Glomerular endothelial cell (primary cell): ENCODE results near the gene ARHGAP19. TPM values are rescaled to one million over a fixed set of nuclear protein-coding genes. Genes with fewer than 3 reads are reported as not detected.

Experiments
- DNase-seq: peaks from one replicate; pipeline ENCODE4 v3.0.0-alpha.2; 2011; ENCODE audit warnings: low read depth, low spot score; ENCODE audit errors: extremely low read depth
- total RNA-seq: library from RNA; depleted of rRNA; stranded (reverse); fragments of >200 nt; gene quantifications from 2 replicates; pipeline ENCODE4 v1.2.3, GENCODE V29; 2015

ARHGAP19 gene
- total RNA-seq, 1 donor from 2014 or later, result 9.2 TPM

GRCh38 chr10:97200616-97201015 is 91.8 kb downstream of the ARHGAP19 start:
- no peak for DNase-seq

- no peak for DNase-seq
These were observed 93.3 kb downstream of the ARHGAP19 start for GRCh38 chr10:97199152-97199551.

- DNase-seq, result no peak
These were observed 95.4 kb downstream of the ARHGAP19 start for GRCh38 chr10:97197030-97197500.

- no peak for DNase-seq
These were observed 96.0 kb downstream of the ARHGAP19 start for GRCh38 chr10:97196223-97197029.

- DNase-seq, result no peak
These were observed 96.7 kb downstream of the ARHGAP19 start for GRCh38 chr10:97195706-97196222.

GRCh38 chr10:97192952-97193435 is 99.4 kb downstream of the ARHGAP19 start:
- DNase-seq, result no peak

GRCh38 chr10:97190450-97190849 is 102.0 kb downstream of the ARHGAP19 start:
- DNase-seq, result no peak

- no peak for DNase-seq
These were observed 104.2 kb downstream of the ARHGAP19 start for GRCh38 chr10:97188261-97188711.

GRCh38 chr10:97186911-97187310 is 105.5 kb downstream of the ARHGAP19 start:
- no peak for DNase-seq

- DNase-seq, result no peak
These were observed 106.9 kb downstream of the ARHGAP19 start, which contains the start of gene SLIT1 for GRCh38 chr10:97185326-97186058. SLIT1 (minus strand) TSS chr10:97185959; CDS start chr10:97185674, 285 bp downstream.

GRCh38 chr10:97184971-97185325 is 107.5 kb downstream of the ARHGAP19 start:
- DNase-seq, result no peak

GRCh38 chr10:97183314-97183713 is 109.1 kb downstream of the ARHGAP19 start:
- no peak for DNase-seq

GRCh38 chr10:97182288-97182990 is 110.0 kb downstream of the ARHGAP19 start:
- no peak for DNase-seq

- DNase-seq, result no peak
These were observed 111.5 kb downstream of the ARHGAP19 start for GRCh38 chr10:97180986-97181385.

- DNase-seq, result no peak
These were observed 112.1 kb downstream of the ARHGAP19 start for GRCh38 chr10:97180363-97180755.

- no peak for DNase-seq
These were observed 112.6 kb downstream of the ARHGAP19 start for GRCh38 chr10:97179731-97180362.

GRCh38 chr10:97179311-97179710 is 113.1 kb downstream of the ARHGAP19 start:
- no peak for DNase-seq

- no peak for DNase-seq
These were observed 114.4 kb downstream of the ARHGAP19 start for GRCh38 chr10:97178074-97178473.

- DNase-seq, result no peak
These were observed 116.2 kb downstream of the ARHGAP19 start for GRCh38 chr10:97176226-97176625.

- no peak for DNase-seq
These were observed 116.9 kb downstream of the ARHGAP19 start for GRCh38 chr10:97175586-97175985.
